ENCODE results near the gene HINT3.
"Not testable (repeated sequence)": the region's sequence is repeated elsewhere in the genome, so short reads cannot be mapped to it uniquely, and the experiment has no call there.

HINT3 gene

DNA sequence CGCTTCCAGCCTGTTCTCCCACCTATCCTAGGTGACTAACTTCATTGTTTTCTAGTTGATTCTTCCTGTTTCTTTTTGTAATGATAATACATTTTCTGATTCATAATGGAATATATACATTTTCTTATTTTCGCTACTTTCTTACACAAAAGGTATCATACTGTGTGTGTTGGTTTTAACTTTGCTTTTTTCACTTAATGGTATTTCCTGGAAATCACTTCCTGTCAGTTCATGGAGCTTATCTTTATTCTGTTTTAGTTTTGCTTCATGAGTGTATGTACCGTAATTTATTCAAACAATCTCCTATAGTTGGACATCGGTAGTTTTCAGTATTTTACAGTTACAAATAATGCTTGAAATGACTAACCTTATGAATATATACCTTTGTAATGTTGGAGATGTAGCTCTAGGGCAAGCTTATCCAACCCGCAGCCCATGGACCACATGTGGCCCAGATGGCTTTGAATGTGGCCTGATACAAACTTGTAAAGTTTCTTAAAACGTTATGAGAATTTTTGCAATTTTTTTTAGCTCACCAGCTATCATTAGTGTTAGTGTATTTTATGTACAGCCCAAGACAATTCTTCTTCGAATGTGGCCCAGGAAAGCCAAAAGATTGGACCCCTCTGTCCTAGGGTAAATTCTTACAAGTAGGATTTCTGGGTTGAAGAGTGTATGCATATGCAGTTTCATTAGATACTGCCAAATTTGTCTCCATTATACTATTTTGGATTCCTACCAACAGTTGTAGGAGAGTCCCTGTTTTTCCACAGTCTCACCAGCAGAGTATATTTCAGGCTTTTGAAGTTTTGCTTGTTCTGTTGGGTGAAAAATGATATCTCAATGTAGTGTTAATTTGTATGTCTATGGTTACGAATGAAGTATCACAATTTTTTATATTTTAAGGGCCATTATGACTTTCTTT is 46.4 kb downstream of the HINT3 start:
- no peak for DNase-seq (ENCODE audit: low read depth)

DNA sequence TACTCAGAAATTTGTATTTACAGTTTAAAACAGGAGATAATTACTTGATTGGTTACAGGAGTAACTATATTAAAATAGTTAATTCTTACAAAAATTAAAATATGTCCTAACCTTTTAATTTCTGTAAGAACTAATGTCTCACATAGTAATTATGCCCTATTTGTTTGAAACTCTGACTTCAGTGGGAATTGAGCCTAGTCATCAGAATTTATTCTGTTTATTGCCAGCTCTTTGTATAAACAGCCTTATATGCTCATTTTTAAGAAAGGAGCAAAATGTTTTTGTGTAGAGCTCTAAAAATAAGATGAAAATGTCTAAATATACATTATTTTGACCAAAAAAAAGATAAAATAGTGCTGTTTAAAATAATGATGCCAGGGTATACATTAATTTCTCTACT is 51.2 kb downstream of the HINT3 start:
- DNase-seq (ENCODE audit: low read depth) = no peak

DNA sequence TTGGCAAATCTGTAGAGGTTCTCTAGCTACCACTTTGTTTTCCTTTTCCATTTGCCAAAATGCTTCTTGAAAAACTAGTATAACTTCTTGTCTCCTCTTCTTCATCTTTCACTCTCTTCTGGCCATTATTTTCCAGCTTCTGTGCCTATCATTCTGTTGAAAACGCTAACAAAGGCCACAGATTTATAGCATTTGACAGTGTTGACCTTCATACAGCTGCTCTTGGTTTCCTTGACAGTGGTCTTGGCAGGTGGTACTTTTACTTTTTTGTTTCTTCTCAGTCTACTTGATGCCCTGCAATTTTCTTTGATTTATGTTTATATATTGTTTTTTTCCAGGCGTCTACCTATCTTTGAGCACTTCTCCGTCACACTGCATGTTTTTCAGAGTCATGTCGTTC is 53.5 kb downstream of the HINT3 start:
- no peak for DNase-seq (ENCODE audit: low read depth)

DNA sequence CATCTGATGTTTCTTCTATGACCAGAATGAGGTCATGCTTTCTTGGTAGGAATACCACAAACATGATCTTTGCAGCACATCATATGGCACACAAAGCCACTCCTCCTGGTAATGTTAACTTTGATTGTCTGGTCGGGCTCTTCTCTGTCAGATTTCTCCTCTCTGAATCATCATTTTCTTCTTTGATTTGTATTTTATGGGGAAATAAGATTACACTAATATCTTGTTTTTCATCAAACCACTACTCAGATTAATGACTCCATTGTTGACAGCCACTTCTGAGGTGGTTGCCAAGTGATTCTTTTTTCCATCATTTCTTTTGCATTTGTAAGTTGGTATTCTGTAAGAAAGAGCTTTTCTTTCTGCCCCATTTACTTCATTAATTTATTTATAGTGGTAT is 59.3 kb downstream of the HINT3 start:
- DNase-seq (ENCODE audit: low read depth) = no peak

DNA sequence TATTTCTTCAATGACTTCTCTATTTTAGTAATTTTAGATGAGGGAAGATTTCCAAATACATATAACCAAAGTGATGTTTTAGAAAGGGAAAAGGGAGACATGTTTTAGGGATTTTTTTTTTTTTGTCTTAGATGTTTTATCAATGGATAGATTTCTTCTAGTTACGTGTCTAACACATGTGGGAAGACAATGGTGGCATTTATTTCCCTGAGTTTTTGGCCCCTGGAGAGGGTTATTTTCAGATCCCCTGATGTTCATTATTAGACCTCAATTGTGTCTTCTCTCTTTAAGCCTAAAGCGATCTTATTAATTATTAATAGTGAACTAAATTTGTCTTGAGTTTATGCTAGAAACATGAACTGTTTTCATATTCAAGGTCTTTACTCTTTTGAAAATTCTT is 60.0 kb downstream of the HINT3 start:
- no peak for DNase-seq (ENCODE audit: low read depth)

DNA sequence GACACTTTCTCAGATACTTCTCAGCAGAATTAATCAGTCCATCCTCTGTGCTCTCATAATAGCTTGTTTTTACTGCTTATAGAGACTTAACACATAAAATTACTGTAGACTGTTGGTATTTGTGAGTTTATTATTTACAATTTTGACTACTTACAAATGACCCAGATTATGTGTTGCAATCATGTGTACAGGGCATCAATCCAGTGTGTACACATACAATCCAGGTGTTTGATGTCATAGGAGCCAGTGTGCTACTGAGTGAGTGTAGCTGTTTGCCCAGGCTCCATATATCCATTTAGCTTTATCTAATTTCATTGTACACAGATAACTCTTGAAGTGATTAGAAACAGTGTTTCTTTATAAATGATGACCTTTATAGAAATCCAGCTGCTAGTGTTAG is 61.1 kb downstream of the HINT3 start:
- DNase-seq (ENCODE audit: low read depth) = no peak

DNA sequence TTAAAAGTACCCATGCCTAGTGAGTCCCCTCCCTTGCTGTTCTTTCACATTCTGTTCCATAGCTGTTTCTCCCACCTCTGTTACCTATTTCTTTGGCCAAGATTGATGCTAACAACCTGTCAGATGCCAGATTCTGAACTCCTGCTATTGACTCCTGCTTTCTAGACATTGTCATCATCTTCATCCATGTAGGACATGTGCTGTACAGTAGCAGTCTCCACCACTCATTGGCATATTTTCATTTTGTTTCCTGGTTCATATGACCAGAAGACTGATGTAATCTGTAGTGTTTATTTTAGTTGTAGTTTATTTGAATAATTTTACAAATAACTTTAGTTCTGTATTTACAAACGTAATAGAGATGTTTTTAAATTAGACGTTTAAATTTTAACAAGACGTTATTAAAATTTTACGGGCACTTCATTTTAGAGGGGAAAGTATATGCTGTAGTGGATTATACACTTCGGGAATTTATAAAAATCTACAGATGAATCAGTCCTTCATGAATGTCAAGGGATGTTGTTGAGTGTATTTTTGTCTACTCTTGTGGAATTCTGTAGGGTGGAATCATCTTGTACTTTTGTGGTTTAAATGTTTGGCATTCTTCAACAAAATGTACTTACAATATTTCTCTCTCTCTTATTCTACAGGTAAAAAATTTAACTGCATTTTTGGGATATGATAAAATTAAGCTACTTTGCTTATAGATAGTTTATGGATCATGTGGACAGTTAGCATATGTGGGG is 63.9 kb downstream of the HINT3 start:
- DNase-seq (ENCODE audit: low read depth) = no peak

DNA sequence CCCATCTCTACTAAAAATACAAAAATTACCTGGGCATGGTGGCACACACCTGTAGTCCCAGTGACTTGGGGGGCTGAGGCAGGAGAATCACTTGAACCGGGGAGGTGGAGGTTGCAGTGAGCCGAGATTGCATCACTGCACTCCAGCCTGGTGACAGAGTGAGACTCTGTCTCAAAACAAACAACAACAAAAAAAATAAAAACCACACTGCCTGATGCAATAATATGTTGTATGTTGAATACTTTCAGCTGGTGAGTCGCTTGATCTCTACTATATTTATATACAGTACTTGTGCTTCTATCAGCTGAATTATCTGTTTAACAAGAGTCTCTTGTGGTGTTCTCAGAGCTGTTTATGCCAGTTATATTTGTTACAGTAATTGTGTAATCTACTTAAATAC is 66.9 kb downstream of the HINT3 start:
- DNase-seq (ENCODE audit: low read depth) = not testable (repeated sequence)

DNA sequence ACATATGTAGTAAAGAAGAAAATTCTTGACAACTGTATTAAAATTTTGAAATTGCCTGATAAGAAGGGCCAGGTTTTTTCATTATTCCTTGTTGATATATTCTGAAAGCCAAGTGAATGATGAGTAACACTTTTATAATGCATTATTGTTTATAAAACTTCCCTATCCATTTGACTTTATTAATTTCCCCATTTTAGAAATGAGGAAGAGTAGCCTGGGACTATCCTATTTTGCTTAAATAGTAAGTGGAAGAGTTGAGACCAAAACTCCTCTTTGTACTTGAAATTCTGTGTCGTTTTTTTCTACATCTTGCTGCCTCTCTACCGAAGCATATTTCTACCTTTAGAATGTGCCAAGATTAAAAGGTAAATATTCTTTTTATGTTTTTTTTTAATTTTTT is 69.4 kb downstream of the HINT3 start:
- no peak for DNase-seq (ENCODE audit: low read depth)

DNA sequence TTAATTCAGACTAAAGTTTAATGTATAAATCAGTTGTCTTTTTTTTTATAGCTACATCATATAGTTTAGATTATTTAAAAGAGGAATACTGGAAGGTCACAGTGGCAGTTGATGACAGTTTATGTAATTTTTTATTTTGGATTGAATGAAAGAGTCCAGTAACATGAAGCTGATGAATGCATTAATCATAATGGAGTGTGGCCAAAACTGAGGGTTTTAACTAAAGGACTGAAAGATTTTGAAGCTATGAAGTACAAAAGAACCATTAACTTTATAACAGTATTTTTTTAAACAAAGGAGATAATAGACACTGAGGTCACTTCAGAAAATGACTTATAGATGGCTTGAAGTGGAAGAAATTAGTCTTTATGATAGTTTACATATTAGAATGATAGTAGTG is 71.0 kb downstream of the HINT3 start:
- no peak for DNase-seq (ENCODE audit: low read depth)

Measured in activated T-cell treated with anti-CD3 and anti-CD28 coated beads for 48 hours (primary cell).